GM13976 (cell line): ENCODE data around the gene CCNE1.

Experiments used
- DNase-seq: peaks from one replicate; pipeline ENCODE4 v3.0.0; 2012; ENCODE audit warnings: low spot score
- in situ Hi-C: fragments of 300-500 bp; cut with MboI; formaldehyde crosslinking; loops from one replicate; pipeline ENCODE4 v1.12.0; 2022; ENCODE audit warnings: low sequenced_read_pairs, mixed read lengths, inconsistent platforms; ENCODE audit not compliant: unreplicated experiment
- TF ChIP-seq, protein P1 (sequence below): IDR thresholded peaks from 2 replicates; pipeline ENCODE4 v1.5.1; 2012; ENCODE audit warnings: borderline replicate concordance, mild to moderate bottlenecking; ENCODE audit not compliant: insufficient read depth; ENCODE audit errors: extremely low read depth, missing control alignments, control extremely low read depth

Gene CCNE1

DNA sequence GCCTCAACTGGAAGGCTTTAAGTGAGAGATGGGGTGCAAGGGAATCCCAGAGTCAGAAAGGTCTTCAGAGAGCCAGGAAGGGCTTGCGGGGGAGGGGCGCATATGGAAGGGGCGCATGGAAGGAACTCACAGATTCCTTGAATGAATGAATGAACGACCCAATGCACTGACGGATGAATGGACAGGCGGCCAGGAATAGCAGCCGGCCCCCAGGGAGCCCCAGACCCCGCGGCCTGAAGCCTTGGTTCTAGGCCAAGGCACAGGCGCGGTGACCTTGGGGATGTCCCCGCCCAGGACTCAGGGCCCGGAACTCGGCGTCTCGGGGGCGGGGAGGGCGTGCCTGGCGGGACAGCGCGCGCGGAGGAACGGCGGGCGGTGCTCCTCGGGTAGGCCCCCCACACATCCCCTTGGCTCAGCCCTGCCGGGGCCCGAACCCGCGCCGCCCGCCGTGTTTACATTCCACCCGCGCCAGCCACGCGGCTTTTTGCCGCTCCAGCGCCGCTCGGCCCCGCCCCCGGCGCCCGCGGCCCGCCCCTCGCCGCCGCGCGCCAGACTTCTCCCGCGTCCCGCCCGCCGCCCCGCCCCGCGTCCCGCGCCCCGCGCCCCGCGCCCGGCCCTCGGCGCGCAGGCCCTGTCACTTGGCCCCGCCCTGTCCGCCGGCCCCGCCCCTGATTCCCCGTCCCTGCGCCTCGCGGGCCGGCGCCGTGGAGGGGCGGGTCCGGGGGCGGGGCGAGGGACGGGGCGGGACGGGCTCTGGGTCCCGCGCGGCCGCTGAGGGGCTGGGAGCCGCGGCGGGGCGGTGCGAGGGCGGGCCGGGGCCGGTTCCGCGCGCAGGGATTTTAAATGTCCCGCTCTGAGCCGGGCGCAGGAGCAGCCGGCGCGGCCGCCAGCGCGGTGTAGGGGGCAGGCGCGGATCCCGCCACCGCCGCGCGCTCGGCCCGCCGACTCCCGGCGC lies at the start of gene CCNE1:
Gene CCNE1 (plus strand): TSS at position 867 of the 955 bp plus-strand sequence. CDS start 565 bp downstream, outside the sequence.
- in situ Hi-C loops, result no loop called here
- DNase-seq, result peak; percentile 98
- TF ChIP-seq, protein P1, sequence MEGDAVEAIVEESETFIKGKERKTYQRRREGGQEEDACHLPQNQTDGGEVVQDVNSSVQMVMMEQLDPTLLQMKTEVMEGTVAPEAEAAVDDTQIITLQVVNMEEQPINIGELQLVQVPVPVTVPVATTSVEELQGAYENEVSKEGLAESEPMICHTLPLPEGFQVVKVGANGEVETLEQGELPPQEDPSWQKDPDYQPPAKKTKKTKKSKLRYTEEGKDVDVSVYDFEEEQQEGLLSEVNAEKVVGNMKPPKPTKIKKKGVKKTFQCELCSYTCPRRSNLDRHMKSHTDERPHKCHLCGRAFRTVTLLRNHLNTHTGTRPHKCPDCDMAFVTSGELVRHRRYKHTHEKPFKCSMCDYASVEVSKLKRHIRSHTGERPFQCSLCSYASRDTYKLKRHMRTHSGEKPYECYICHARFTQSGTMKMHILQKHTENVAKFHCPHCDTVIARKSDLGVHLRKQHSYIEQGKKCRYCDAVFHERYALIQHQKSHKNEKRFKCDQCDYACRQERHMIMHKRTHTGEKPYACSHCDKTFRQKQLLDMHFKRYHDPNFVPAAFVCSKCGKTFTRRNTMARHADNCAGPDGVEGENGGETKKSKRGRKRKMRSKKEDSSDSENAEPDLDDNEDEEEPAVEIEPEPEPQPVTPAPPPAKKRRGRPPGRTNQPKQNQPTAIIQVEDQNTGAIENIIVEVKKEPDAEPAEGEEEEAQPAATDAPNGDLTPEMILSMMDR, result no peak

DNA sequence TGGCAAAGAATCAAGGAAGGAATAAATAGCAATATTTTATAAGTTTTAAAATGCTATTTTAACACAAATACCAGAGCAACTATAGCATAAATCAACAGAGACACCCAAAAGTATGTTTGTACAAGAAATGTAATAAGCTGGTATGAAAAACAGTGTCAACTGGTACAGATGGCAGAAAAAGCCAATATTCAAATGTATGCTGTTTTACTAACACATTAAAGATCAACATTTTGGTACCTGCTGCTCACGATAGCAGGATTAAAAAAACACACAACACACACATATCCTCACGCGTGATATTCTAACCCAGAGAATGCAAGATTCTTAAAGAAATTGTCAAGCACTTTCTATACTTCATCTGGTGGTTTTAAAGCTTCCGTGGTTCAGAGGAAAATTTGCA lies 48.6 kb upstream of the CCNE1 start:
- no peak for DNase-seq
- in situ Hi-C loops, result loop anchor here (25.0 kb wide), 1 partner anchor 899 kb away; no protein-coding TSS in a partner anchor

GRCh38 chr19:29764361-29764760 lies 47.4 kb upstream of the CCNE1 start:
- in situ Hi-C loops, result loop anchor here (25.0 kb wide), 1 partner anchor 898 kb away; no protein-coding TSS in a partner anchor
- TF ChIP-seq, protein P1, result no peak
- DNase-seq, result no peak

More for the DNA sequence above, 48.6 kb upstream of the CCNE1 start:
- TF ChIP-seq, protein P1, result no peak

DNA sequence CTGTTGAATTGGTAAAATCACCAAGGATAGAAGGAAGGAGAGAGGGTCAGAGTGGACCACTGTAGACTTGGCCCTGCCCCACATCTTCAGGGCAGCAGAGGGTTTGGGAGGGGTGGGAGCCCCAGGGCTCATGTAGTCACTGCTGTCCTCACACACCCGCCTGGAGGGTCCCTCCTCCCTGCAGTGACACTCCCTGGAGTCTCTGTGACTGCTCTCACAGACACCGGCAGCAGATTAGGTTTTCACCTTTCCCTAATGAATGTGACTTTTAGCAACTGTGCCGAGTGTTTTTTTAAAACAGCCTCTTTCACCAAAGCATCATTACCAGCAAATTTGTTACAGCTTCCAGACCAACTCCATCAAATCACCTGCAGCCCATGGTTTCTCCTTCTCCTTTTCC lies 45.7 kb upstream of the CCNE1 start:
- TF ChIP-seq, protein P1, result no peak
- no peak for DNase-seq
- in situ Hi-C loops, result loop anchor here (25.0 kb wide), 1 partner anchor 896 kb away; no protein-coding TSS in a partner anchor

DNA sequence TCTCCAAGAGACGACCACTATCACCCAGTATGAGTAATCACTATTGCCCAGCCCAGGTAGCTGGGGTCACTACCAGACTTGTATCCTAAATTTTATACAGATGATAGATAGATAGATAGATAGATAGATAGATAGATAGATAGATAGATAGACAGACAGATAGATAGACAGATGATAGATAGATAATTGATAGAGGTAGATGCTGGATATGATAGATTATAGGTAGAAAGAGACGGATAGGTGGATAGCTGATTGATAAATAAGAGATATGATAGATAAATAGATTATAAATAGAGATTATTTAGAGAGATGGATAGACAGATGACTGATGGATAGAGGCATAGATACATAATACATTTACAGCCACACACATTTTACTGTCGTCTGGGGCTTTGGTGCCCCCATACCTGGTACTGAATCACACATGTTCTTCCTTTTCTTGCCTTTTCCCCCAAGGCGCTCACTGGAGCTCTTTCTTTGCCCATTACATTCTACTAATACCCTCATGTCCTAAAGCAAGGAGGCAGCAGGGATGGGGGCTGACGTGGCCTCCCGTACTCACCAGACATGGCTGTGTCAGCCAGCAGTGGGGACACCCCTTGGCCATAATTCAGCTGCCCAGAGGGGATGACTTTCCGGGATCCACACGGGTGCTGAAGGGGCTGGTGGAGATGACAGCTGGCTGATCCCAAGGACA lies 44.6 kb upstream of the CCNE1 start:
- no peak for DNase-seq
- in situ Hi-C loops, result loop anchor here (25.0 kb wide), 1 partner anchor 895 kb away; no protein-coding TSS in a partner anchor
- TF ChIP-seq, protein P1, result no peak

DNA sequence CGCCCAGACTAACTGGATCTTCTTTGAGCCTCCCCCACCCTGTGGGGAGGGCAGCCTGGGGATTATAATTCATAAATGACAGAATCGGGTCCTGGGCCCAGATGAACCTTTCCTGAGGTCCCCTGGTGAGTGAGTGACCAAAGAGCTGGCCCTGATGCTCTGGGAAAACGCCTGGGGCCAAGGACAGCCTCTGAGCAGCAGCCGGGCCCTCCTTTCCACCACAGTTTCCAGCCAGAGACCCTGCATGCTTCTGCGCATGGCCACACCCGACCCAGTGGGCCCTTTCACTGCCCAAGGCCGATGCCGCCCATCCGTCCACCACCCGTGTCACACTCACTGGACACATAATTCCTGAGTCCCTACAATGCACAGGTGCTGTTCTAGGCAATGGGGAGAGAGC lies 43.6 kb upstream of the CCNE1 start:
- TF ChIP-seq, protein P1, result no peak
- in situ Hi-C loops, result loop anchor here (25.0 kb wide), 1 partner anchor 894 kb away; no protein-coding TSS in a partner anchor
- no peak for DNase-seq
